Colonic mucosa (tissue), 4 donors: ENCODE measurements around the gene MAP3K7. TPM values are rescaled to one million over a fixed set of nuclear protein-coding genes. Genes with fewer than 3 reads are reported as not detected.

Experiments
- DNase-seq: peaks from one replicate; pipeline ENCODE4 v3.0.0-alpha.2; 2020
- H3K27ac ChIP-seq: fragments of 200-600 bp; one replicate; pipeline ENCODE4 v1.8.0; 2021
- H3K27me3 ChIP-seq: fragments of 200-600 bp; one replicate; pipeline ENCODE4 v1.8.0; 2021
- H3K36me3 ChIP-seq: fragments of 200-600 bp; one replicate; pipeline ENCODE4 v1.8.0; 2021
- H3K4me1 ChIP-seq: fragments of 200-600 bp; one replicate; pipeline ENCODE4 v1.8.0; 2021; ENCODE audit warnings: mild to moderate bottlenecking
- H3K4me3 ChIP-seq: fragments of 200-600 bp; one replicate; pipeline ENCODE4 v1.8.0; 2021
- H3K9ac ChIP-seq, 2 donors: one replicate each; pipeline ENCODE4 v1.7.0; 2013; ENCODE audit warnings: control low read depth in 2 of 2, low read depth in 2 of 2, low read length in 2 of 2
- H3K9me3 ChIP-seq: fragments of 200-600 bp; one replicate; pipeline ENCODE4 v1.8.0; 2021
- intact Hi-C: fragments of 100-400 bp; cut with DNase I; formaldehyde crosslinking; loops from one replicate; pipeline ENCODE4 v1.14.1; 2022
- total RNA-seq, 2 donors: library from RNA; stranded (reverse); fragmentation: NEBNext Ultra II Directional in 1 of 2; extraction: Animal tissue kit (Norgen Biotek cat#: 25700) in 1 of 2; gene quantifications; one replicate each; pipeline ENCODE4 v1.2.1, GENCODE V29; 2021
- TF ChIP-seq, protein P1 (sequence below): fragments of 200-600 bp; IDR thresholded peaks from one replicate; pipeline ENCODE4 v1.8.0; 2022; ENCODE audit warnings: antibody characterized with exemption, mild to moderate bottlenecking
- donor health status: healthy.
- donor health status: DM: no; HTN: no; CAD: no.
- donor health status: DM: no; HTN: no; CAD: no.

Gene MAP3K7
- total RNA-seq, 2 donors from 2014 or later = 18.2 to 19.4 TPM

DNA sequence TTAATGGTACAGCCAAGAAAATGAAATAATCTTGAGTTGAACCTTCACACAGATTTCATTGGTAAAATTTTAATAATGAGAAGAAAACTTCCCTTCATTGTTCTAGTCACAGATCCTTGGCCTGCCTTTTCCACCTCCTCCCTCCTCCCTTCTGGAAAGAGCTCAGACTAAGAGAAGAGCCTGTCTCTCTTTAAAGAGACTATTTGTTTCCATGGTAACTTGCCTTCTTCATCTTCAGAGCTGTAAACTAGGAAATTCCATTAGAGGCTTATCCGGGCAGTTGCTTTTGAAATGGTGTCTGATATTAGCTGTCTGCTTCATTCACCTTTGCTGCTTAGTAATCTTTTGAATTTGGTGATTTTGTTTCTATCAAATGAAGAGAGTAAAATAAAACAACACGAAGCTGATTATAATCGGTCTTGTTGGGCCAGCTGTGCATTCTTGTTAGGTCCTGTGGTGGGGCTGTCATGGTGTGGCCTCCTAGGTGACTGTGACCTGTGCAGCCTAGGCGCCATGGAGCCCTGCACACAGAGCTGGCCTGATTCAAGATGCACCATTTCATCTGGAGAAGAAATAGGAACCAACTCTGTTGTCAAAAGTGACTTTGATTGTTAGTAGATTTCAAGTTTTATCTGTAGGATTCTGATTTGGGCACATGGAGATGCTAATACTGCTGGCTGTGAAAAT lies 96.7 kb downstream of the MAP3K7 start:
- Histone ChIP-seq H3K9me3 (no peaks in the 10 kb centered on the region), H3K27ac (no peak overlapping the region), H3K4me1 (no peaks in the 10 kb centered on the region), H3K4me3 (no peak overlapping the region), H3K36me3 (no peaks in the 10 kb centered on the region), H3K27me3 (no peaks in the 10 kb centered on the region), H3K9ac (no peak overlapping the region)
- intact Hi-C loops = no loop called here
- DNase-seq = no peak
- TF ChIP-seq, protein P1, sequence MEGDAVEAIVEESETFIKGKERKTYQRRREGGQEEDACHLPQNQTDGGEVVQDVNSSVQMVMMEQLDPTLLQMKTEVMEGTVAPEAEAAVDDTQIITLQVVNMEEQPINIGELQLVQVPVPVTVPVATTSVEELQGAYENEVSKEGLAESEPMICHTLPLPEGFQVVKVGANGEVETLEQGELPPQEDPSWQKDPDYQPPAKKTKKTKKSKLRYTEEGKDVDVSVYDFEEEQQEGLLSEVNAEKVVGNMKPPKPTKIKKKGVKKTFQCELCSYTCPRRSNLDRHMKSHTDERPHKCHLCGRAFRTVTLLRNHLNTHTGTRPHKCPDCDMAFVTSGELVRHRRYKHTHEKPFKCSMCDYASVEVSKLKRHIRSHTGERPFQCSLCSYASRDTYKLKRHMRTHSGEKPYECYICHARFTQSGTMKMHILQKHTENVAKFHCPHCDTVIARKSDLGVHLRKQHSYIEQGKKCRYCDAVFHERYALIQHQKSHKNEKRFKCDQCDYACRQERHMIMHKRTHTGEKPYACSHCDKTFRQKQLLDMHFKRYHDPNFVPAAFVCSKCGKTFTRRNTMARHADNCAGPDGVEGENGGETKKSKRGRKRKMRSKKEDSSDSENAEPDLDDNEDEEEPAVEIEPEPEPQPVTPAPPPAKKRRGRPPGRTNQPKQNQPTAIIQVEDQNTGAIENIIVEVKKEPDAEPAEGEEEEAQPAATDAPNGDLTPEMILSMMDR = no peak

DNA sequence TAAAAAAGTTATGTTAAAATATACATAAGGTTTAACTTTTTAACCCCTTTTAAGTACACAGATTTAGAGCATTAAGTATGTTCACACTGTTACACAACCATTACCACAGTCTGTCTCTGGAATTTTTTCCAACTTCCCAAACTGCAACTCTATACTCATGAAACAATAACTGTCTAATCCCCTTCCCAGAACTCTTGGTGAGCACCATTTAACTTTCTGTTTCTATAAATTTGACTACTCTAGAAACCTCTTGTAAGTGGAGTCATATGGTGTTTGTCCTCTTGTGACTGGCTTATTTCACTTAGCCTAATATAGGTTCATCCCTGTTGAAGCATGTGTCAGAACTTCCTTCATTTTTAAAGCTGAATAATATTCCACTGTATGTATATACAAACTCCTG lies 98.1 kb downstream of the MAP3K7 start:
- intact Hi-C loops = no loop called here

DNA sequence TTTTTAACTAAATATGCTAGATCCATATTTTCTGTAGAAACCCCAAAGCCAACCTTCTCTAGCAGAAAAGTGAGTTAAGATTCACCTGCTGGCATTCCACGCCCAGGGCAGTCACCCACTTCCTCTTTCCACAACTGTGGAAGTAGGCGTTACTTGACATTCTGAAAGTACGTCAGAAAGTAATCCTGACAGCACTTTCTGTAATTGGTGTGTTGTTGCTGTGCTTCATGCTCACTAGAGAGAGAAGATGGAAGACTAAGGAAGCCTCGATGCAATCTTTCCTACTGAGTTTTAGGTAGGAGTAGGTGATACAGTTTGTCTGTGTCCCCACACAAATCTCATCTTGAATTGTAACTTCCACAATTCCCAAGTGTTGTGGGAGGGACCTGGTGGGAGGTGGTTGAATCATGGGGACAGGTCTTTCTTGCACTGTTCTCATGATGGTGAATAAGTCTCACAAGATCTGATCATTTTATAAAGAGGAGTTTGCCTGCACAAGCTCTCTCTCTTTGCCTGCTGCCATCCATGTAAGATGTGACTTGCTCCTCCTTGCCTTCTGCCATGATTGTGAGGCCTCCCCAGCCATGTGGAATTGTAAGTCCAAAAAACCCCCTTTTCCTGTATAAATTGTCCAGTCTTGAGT lies 101.1 kb downstream of the MAP3K7 start:
- H3K9me3 ChIP-seq = no peaks in the 10 kb centered on the region
- H3K4me1 ChIP-seq = no peaks in the 10 kb centered on the region
- TF ChIP-seq, protein P1 = no peak
- no peaks in the 10 kb centered on the region for H3K36me3 ChIP-seq
- H3K27me3 ChIP-seq = no peaks in the 10 kb centered on the region
- no peak overlapping the region for H3K27ac ChIP-seq
- no peak for DNase-seq
- no peak overlapping the region for H3K4me3 ChIP-seq
- no peak overlapping the region for H3K9ac ChIP-seq
- intact Hi-C loops = no loop called here

More for the DNA sequence above, 98.1 kb downstream of the MAP3K7 start:
- H3K27ac ChIP-seq = no peak overlapping the region
- TF ChIP-seq, protein P1 = no peak
- no peak for DNase-seq
- no peaks in the 10 kb centered on the region for H3K9me3 ChIP-seq
- H3K9ac ChIP-seq = no peak overlapping the region
- H3K4me1 ChIP-seq = no peaks in the 10 kb centered on the region
- no peaks in the 10 kb centered on the region for H3K36me3 ChIP-seq
- H3K4me3 ChIP-seq = no peak overlapping the region
- H3K27me3 ChIP-seq = no peaks in the 10 kb centered on the region

DNA sequence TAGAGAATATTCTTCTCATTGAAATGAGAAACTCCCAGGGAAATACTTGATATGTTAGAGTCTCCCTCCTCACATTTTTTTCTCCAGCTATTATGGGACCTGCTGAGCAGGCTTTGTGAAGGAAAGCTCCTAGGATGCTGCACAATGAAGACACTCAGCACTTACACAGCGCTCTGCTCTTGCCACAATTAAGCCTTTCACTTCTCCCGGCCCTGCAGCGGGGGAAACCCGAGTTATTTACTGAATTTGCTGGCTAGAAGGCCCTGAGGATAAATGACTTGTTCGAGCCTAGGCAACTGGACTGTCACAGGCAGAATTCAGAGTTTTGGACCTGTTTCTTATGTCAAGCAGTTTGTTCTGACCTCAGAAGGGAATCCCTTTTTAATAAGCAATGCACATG lies 102.0 kb downstream of the MAP3K7 start:
- intact Hi-C loops = no loop called here
- Histone ChIP-seq H3K9ac (no peak overlapping the region), H3K27me3 (no peaks in the 10 kb centered on the region), H3K4me1 (no peaks in the 10 kb centered on the region), H3K4me3 (no peak overlapping the region), H3K9me3 (no peaks in the 10 kb centered on the region), H3K36me3 (no peaks in the 10 kb centered on the region), H3K27ac (no peak overlapping the region)
- DNase-seq = no peak
- TF ChIP-seq, protein P1 = no peak

DNA sequence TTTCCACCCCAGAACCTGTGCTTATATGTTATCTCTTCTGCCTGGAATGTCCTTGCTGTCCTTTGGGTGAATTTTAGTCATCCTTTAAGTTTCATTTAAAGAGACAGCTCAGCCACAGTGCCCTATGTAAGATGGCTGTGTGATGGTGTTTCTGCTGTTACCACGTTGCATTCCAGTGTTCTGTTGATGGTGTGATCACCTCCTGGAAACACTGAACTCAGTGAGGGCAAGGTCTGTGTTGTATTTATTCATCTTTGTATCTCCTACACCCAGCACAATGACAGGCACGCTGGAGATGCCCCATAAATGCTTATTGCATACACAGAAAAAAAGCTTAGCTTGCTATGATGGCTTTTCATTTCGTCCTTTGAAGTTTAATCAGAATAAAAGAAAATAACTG lies 102.5 kb downstream of the MAP3K7 start:
- Histone ChIP-seq H3K9me3 (no peaks in the 10 kb centered on the region), H3K36me3 (no peaks in the 10 kb centered on the region), H3K9ac (no peak overlapping the region), H3K4me1 (no peaks in the 10 kb centered on the region), H3K27ac (no peak overlapping the region), H3K27me3 (no peaks in the 10 kb centered on the region), H3K4me3 (no peak overlapping the region)
- TF ChIP-seq, protein P1 = no peak
- no peak for DNase-seq
- intact Hi-C loops = no loop called here
